Measurements from ENCODE around the gene MYL5.
"Not testable (repeated sequence)": the region's sequence is repeated elsewhere in the genome, so short reads cannot be mapped to it uniquely, and the experiment has no call there.

The MYL5 gene

DNA sequence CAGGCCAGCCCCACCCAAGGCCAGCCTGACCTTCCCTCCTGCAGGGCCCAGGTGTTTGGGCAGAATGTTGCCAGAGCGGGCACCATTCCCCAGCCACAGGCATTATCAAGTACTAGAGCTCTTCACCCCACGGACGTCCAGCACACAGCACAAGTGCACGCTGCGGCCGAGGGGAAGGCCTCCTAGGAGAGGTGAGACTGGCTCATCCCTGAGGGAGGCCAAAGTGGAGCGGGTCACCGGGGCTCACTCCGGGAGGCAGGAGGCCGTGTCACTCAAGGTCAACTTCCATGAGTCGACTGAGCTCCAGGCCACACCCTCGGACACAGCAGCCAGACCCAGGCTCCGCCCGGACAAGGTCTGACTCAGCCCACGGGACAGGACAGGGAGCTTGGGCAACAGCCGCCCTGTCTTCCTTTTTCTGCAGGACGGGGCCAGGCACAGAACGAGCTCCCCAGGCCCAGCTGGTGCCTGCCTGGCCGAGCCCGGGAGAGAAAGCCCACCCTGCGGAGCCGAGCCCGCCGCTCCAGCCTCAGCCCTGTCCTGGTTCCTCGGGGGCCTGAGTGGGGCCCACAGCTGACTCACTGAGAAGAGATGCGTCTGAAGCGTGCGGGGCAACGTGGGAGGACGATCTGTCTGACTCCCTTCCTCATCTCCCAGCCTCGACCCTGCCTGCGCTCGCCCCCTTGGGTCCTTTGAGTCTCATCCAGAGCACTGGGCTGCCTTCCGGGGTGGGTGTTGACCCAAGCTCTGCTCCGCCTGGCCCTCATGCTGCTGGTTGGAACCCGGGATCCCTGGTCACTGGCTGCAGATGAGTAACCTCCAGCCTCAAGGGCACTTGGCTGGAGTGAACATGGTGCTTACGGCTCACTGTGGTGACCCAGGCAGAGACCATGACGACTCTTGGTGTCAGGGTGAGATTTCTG is 13.0 kb downstream of the MYL5 start:
- DNase-seq, result no peak

DNA sequence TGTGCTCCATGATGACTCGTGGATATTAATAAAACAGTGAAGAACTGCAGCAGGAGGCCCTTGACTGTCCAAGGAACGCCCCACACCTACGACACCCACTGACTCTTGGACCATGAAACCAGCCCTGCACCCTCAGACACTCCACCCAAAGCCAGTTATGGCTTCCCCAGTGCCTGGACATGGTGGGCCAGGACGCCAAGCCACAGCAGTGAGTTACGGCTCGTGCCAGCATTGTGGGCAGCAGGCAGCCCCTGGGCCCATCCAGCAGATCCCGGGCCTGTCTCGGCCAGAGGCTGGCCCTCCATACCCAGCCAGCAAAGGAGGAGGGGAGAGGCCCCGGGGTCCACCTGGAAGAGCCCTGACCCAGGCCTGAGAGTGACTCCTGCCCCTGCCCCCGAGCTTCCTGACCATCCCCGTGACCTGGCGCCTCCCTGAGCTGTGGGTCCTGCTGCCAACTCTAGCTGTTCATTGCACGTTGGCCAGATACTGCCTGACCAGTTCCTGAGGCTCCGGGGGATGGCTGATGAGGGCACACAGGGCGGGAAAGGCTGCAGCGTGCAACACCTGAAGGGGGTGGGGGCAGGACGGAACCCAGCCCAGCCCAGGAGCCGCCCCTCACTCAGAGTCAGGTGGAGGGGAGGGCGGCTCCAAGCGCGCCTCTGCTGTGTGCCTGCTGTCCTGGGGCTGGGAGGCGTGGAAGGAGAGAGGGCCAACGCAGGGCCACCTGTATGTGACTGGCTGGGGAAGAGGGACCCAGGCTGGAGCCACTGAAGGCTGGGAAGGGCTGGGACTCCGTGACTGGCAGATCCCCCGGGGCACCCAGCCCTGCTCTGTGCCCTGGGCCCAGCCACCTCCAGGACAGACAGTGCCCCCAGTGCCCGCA is 13.9 kb downstream of the MYL5 start:
- no peak for DNase-seq

- no peak for DNase-seq
Observed at GRCh38 chr4:688854-689681, 14.7 kb downstream of the MYL5 start, which contains the start of gene SLC49A3. Gene SLC49A3, minus strand, starts transcription at chr4:689151. Its CDS starts 24 bp downstream, at chr4:689127.

DNA sequence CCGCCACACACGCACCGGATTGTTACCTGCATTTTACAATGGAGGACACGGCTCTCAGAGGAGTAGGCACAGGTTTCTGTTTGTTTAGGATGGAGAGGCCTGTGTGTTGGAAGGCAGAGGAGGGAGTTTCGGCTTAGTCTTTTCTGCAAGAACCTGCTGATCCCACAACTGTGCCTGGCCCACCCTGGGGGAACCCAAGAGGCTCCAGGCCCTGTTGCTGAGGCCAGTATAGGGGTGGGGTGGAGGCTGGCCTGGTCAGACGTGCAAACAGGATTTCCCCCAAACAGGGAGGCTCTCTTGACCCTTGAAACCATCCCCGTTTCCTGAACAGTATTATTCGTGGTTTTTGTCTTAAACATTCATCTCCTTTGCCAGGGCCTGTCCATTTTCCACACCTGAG is 15.4 kb downstream of the MYL5 start:
- no peak for DNase-seq

- no peak for DNase-seq
Observed at GRCh38 chr4:692771-693554, 18.6 kb downstream of the MYL5 start.

DNA sequence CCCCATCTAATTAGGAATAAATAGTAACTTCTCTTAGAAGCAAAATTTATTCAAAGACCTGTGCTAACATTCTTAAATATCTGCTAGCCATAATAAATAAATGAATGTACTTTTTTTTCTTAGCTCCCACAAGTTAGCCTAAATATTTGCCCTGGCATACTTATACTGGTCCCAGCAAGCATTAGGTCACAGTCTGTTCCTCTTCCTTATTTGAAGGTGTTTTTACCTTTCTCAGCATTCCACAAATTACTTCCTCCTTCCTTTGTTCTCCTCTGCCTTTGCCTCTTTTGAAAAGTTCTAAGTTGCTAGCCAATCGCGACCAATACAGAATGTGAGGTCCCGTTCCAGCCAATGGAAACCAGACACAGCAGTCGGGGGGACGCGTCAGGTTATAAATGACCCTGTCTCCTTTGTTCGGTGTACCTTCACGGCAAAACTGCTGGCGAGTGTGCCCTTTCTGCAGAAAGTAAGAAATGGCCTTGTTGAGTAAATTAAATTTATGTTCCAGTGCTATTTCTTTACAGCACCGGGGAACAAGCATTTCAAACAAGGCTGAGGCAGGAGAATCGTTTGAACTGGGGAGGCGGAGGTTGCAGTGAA is 20.1 kb downstream of the MYL5 start:
- DNase-seq, result not testable (repeated sequence)

GRCh38 chr4:699816-700580 is 25.7 kb downstream of the MYL5 start:
- no peak for DNase-seq

GRCh38 chr4:700587-701264 is 26.4 kb downstream of the MYL5 start:
- no peak for DNase-seq

DNA sequence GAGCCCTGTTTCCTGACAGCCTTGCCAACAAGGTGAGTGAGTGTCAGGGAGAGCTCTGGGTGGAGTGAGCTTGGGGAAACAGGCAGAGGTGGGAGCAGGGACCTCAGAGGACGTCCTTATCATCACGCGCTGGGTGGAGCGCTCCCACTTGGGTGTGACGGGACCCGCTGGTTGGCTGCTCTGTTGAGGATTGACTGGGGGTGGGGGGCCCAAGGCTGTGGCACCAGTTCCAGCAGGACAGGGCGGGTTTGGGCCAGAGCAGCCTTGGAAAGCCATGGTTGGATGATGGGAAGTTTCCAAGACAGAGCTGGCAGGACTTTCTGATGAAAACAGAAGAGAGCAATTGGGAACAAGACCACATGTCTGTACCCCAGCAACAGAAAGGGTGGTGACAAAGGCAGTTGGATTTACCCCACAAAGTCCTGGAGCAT is 28.3 kb downstream of the MYL5 start:
- DNase-seq, result no peak

GRCh38 chr4:703336-704197 is 29.2 kb downstream of the MYL5 start:
- no peak for DNase-seq

GRCh38 chr4:704198-704891 is 30.0 kb downstream of the MYL5 start:
- DNase-seq, result no peak

DNA sequence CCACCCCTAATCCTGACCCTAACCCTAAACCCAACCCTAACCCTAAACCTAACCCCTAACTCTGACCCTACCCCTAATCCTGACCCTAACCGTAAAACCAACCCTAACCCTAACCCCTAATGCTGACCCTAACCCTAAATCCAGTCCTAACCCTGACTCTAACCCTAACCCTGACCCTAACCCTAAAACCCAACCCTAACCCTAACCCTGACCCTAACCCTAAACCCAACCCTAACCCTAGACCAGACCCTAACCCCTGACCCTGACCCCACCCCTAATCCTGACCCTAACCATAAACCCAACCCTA is 30.6 kb downstream of the MYL5 start:
- no peak for DNase-seq

DNA sequence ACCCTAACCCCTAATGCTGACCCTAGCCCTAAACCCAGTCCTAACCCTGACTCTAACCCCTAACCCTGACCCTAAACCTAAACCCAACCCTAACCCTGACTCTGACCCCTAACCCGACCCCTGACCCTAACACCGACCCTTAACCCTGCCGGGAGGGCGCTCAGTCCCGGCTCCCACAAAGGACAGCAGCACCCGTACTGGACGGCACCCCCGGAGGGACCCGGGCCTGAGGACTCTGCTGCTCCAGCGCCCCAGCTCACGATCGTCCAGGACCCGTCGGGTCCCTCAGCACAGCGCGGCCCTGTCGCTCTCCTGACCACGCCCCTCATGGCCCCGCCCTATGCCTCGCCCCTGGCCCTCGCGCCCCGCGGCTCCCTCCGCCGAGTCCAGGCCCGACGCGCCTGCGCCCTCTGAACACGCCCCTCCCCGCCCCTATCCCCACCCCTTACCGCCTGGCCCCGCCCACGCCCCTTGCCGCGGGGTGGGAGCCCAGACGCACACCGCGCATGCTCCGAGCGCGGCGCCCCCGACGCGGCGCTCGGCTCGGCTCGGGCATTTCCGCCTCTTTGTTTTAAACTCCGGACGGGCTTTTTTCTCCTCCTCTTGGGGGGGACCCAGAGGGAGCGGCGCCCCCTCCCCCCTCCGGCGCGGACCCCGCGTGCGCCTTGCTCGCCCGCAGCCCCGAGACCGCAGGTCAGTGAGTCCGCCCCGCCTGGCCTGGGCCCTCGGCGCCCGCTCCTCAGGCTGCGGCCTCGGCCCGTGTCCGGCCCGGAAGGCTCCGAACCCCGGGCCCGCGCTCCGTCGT is 31.1 kb downstream of the MYL5 start, which contains the start of gene PCGF3:
PCGF3 (plus strand) TSS at position 555 of the 805 bp plus-strand sequence. CDS start 27,849 bp downstream, outside the sequence.
- peak; percentile 58 for DNase-seq

- DNase-seq, result not testable (repeated sequence)
Observed at GRCh38 chr4:706083-706633, 31.8 kb downstream of the MYL5 start.

- DNase-seq, result no peak
Observed at GRCh38 chr4:706834-707598, 32.7 kb downstream of the MYL5 start.

- DNase-seq, result no peak
Observed at GRCh38 chr4:707929-708630, 33.7 kb downstream of the MYL5 start.
